ENCODE results near the gene PIGX.

DNA sequence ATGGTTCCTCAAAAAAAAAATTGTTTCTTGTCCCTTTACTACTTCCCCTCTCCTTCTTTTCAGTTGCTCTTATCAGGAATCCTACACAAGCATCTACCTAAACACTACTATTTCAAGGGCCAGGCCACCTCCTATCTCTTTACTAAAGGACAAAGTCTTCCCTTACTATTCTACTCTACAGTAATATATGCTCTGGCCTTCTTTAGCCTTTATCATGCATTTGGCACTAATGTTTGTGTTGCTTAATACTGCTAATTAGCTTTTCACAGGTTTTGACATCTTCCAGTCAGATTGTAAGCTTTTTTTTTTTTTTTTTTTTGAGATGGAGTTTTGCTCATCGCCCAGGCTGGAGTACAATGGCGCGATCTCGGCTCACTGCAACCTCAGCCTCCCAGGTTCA, 5.4 kb upstream of the PIGX start:
- TF ChIP-seq EZH2 (IDR thresholded peaks at IDR 0.05) (no peak), POLR2AphosphoS5 (IDR thresholded peaks at IDR 0.05; ENCODE audit: borderline replicate concordance, low read depth, low read length) (no peak)
